ENCODE data around the gene CHMP1A. TPM values are rescaled to one million over a fixed set of nuclear protein-coding genes. Genes with fewer than 3 reads are reported as not detected.
A peak's percentile ranks its signal among the peaks of the same experiment; 100 is the strongest.

CHMP1A gene
- total RNA-seq, 6 donors from 2014 or later, result 51.4 to 117 (median 97.8) TPM

GRCh38 chr16:89697616-89698331 is 40.3 kb upstream of the CHMP1A start:
- ATAC-seq (ENCODE audit: low FRiP score in 2 of 2), result no peak
- WGBS, 2 donors, result 87 to 93% methylated on average over 13 to 26 of the region's 32 CpGs
- Histone ChIP-seq H3K4me1 (peaks cover 15 to 39% (median 23%) of the 10 kb centered on the region in 4 donors), H3K36me3 (peaks cover 0 to 55% (median 41%) of the 10 kb centered on the region in 4 donors), H3K9me3 (no peaks in the 10 kb centered on the region), H3K4me3 (no peak overlapping the region), H3K27me3 (no peaks in the 10 kb centered on the region), H3K27ac (no peak overlapping the region)
- no peak for TF ChIP-seq EP300 (IDR thresholded peaks at IDR 0.05)
- TF ChIP-seq POLR2A (IDR thresholded peaks at IDR 0.05), result no peak
- TF ChIP-seq, protein P1, sequence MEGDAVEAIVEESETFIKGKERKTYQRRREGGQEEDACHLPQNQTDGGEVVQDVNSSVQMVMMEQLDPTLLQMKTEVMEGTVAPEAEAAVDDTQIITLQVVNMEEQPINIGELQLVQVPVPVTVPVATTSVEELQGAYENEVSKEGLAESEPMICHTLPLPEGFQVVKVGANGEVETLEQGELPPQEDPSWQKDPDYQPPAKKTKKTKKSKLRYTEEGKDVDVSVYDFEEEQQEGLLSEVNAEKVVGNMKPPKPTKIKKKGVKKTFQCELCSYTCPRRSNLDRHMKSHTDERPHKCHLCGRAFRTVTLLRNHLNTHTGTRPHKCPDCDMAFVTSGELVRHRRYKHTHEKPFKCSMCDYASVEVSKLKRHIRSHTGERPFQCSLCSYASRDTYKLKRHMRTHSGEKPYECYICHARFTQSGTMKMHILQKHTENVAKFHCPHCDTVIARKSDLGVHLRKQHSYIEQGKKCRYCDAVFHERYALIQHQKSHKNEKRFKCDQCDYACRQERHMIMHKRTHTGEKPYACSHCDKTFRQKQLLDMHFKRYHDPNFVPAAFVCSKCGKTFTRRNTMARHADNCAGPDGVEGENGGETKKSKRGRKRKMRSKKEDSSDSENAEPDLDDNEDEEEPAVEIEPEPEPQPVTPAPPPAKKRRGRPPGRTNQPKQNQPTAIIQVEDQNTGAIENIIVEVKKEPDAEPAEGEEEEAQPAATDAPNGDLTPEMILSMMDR (IDR thresholded peaks at IDR 0.05), result no peak
- TF ChIP-seq POLR2AphosphoS5 (IDR thresholded peaks at IDR 0.05), result no peak
- DNase-seq, result peak in 1 of 2 donors; percentile 83

GRCh38 chr16:89697161-89697615 is 39.7 kb upstream of the CHMP1A start:
- Histone ChIP-seq H3K9me3 (no peaks in the 10 kb centered on the region), H3K27me3 (no peaks in the 10 kb centered on the region), H3K27ac (no peak overlapping the region), H3K36me3 (peaks cover 0 to 61% (median 45%) of the 10 kb centered on the region in 4 donors), H3K4me1 (peaks cover 14 to 35% (median 21%) of the 10 kb centered on the region in 4 donors), H3K4me3 (no peak overlapping the region)
- WGBS, 2 donors, result 91 to 95% methylated on average over 11 to 13 of the region's 19 CpGs
- TF ChIP-seq, protein P1 (IDR thresholded peaks at IDR 0.05), result no peak
- TF ChIP-seq POLR2AphosphoS5 (IDR thresholded peaks at IDR 0.05), result no peak
- TF ChIP-seq EP300 (IDR thresholded peaks at IDR 0.05), result no peak
- TF ChIP-seq POLR2A (IDR thresholded peaks at IDR 0.05), result no peak
- ATAC-seq (ENCODE audit: low FRiP score in 2 of 2), result no peak
- DNase-seq, result peak in 1 of 2 donors; percentile 85

GRCh38 chr16:89696670-89697128 is 39.2 kb upstream of the CHMP1A start:
- peak overlapping the region in 1 of 4 donors; percentile 39 for H3K27ac ChIP-seq
- TF ChIP-seq POLR2AphosphoS5 (IDR thresholded peaks at IDR 0.05), result peak in 1 of 2 donors; percentile 17
- no peak for TF ChIP-seq POLR2A (IDR thresholded peaks at IDR 0.05)
- peaks cover 5 to 66% (median 50%) of the 10 kb centered on the region in 4 donors for H3K36me3 ChIP-seq
- H3K4me3 ChIP-seq, result no peak overlapping the region
- ATAC-seq (ENCODE audit: low FRiP score in 2 of 2), result no peak
- DNase-seq, result no peak
- peaks cover 12 to 30% (median 17%) of the 10 kb centered on the region in 4 donors for H3K4me1 ChIP-seq
- no peaks in the 10 kb centered on the region for H3K9me3 ChIP-seq
- H3K27me3 ChIP-seq, result no peaks in the 10 kb centered on the region
- WGBS, 2 donors, result 75 to 78% methylated on average over 8 to 16 of the region's 18 CpGs

- Histone ChIP-seq H3K36me3 (peaks cover 5 to 72% (median 56%) of the 10 kb centered on the region in 4 donors), H3K27me3 (no peaks in the 10 kb centered on the region), H3K27ac (peak overlapping the region in 1 of 4 donors; percentile 39), H3K9me3 (no peaks in the 10 kb centered on the region), H3K4me3 (no peak overlapping the region), H3K4me1 (peaks cover 12 to 28% (median 16%) of the 10 kb centered on the region in 4 donors)
- peak in 1 of 4 donors; percentile 16 for TF ChIP-seq POLR2A (IDR thresholded peaks at IDR 0.05)
- TF ChIP-seq, protein P1 (IDR thresholded peaks at IDR 0.05), result no peak
- 78 to 83% methylated on average over 14 to 19 of the region's 25 CpGs for WGBS, 2 donors
- ATAC-seq (ENCODE audit: low FRiP score in 2 of 2) (no peak), DNase-seq (no peak)
These were observed 38.6 kb upstream of the CHMP1A start for GRCh38 chr16:89695875-89696669.
